ENCODE results near the gene ITLN2.
A peak's percentile ranks its signal among the peaks of the same experiment; 100 is the strongest.
"Not testable (repeated sequence)": the region's sequence is repeated elsewhere in the genome, so short reads cannot be mapped to it uniquely, and the experiment has no call there.

Gene ITLN2

GRCh38 chr1:160993544-160994193, 39.1 kb upstream of the ITLN2 start:
- H3K4me3 ChIP-seq (ENCODE audit: low read depth, low read length) = no peak overlapping the region
- DNase-seq (ENCODE audit: low read depth) = peak; percentile 88
- TF ChIP-seq CTCF (conservative IDR thresholded peaks at IDR 0.05; ENCODE audit: low read depth, low read length) = peak; percentile 54

GRCh38 chr1:160992036-160992435, 37.4 kb upstream of the ITLN2 start:
- H3K4me3 ChIP-seq (ENCODE audit: low read depth, low read length) = not testable (repeated sequence)

GRCh38 chr1:160987359-160988050, 32.9 kb upstream of the ITLN2 start:
- DNase-seq (ENCODE audit: low read depth) = no peak
- no peak for TF ChIP-seq CTCF (conservative IDR thresholded peaks at IDR 0.05; ENCODE audit: low read depth, low read length)

More at GRCh38 chr1:160992036-160992435, 37.4 kb upstream of the ITLN2 start:
- not testable (repeated sequence) for DNase-seq (ENCODE audit: low read depth)

GRCh38 chr1:160985723-160986122, 31.1 kb upstream of the ITLN2 start:
- DNase-seq (ENCODE audit: low read depth) = no peak
- TF ChIP-seq CTCF (conservative IDR thresholded peaks at IDR 0.05; ENCODE audit: low read depth, low read length) = no peak
- no peak overlapping the region for H3K4me3 ChIP-seq (ENCODE audit: low read depth, low read length)

More at GRCh38 chr1:160987359-160988050, 32.9 kb upstream of the ITLN2 start:
- H3K4me3 ChIP-seq (ENCODE audit: low read depth, low read length) = no peak overlapping the region

GRCh38 chr1:160981584-160982411, 27.2 kb upstream of the ITLN2 start:
- no peak for TF ChIP-seq CTCF (conservative IDR thresholded peaks at IDR 0.05; ENCODE audit: low read depth, low read length)
- H3K4me3 ChIP-seq (ENCODE audit: low read depth, low read length) = no peak overlapping the region
- no peak for DNase-seq (ENCODE audit: low read depth)

GRCh38 chr1:160979286-160979685, 24.7 kb upstream of the ITLN2 start:
- H3K4me3 ChIP-seq (ENCODE audit: low read depth, low read length) = no peak overlapping the region
- no peak for TF ChIP-seq CTCF (conservative IDR thresholded peaks at IDR 0.05; ENCODE audit: low read depth, low read length)
- DNase-seq (ENCODE audit: low read depth) = no peak

- peak; percentile 72 for DNase-seq (ENCODE audit: low read depth)
- TF ChIP-seq CTCF (conservative IDR thresholded peaks at IDR 0.05; ENCODE audit: low read depth, low read length) = no peak
- H3K4me3 ChIP-seq (ENCODE audit: low read depth, low read length) = no peak overlapping the region
Measured at GRCh38 chr1:160978510-160978927, 23.9 kb upstream of the ITLN2 start.

Measured in choroid plexus epithelial cell (primary cell).